GM21723 (cell line): Measurements from ENCODE around the gene OSTM1.

Experiments used
- ATAC-seq: cut with Tn5 transposase; IDR thresholded peaks from one replicate; pipeline ENCODE4 v1.9.1; 2021; ENCODE audit warnings: mild to moderate bottlenecking, moderate library complexity; ENCODE audit not compliant: unreplicated experiment

Gene OSTM1, protein sequence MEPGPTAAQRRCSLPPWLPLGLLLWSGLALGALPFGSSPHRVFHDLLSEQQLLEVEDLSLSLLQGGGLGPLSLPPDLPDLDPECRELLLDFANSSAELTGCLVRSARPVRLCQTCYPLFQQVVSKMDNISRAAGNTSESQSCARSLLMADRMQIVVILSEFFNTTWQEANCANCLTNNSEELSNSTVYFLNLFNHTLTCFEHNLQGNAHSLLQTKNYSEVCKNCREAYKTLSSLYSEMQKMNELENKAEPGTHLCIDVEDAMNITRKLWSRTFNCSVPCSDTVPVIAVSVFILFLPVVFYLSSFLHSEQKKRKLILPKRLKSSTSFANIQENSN

DNA sequence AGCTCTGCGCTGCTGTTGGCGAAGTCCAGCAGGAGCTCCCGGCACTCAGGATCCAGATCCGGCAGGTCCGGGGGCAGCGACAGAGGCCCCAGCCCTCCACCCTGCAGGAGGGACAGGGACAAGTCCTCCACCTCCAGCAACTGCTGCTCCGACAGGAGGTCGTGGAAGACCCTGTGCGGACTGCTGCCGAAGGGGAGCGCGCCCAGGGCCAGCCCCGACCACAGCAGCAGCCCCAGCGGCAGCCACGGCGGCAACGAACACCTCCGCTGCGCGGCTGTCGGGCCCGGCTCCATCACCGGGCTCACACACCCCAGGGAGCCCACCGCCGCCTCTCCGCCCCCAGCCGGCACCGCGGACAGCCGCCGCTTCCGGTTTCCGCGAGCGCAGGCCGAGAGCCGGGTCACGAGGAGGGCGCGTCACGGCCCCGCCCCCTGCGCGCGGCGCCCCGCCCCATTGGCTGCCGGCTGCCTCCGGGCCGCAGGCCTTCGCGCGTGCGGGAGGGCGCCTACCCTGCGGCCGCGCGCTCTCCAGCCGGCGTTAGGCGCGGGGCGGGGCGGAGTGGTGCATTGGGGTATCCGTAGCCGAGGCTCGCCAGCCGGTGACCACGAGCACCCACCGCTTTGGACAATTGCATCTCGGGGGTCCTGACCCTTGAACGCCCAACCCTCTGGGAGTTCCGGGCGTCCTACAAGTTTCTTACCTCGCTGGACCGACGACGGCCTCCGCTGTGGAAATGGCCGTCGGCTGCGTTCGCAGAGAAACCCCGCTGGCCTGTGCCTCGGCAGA lies at the start of gene OSTM1:
Gene OSTM1 (minus strand): TSS at position 383 of the 786 bp plus-strand sequence. CDS start 90 bp downstream, at position 293.
- peak; percentile 96 for ATAC-seq

- no peak for ATAC-seq
Measured at GRCh38 chr6:108123946-108124345, 49.4 kb upstream of the OSTM1 start.

- no peak for ATAC-seq
Measured at GRCh38 chr6:108123481-108123929, 49.0 kb upstream of the OSTM1 start.

DNA sequence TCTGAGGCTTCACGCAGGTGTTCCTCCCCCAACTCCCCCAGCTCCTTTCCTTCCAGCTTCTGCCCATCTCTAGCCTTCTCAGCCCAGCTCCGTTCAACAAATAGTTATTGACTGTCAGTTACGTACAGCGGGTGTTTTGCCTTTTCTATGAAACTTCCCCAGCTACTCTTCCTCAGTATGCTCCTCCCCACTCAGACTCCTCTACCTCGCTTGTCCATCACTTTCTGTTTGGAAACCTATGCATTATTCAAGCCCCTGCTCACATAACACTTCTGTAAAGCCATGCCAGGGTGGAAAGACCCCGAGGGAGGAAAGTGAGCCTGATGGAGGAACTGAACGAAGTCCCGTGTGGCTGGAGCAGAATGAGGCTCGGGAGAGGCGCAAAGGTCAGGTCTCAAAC lies 47.1 kb upstream of the OSTM1 start:
- ATAC-seq: no peak

DNA sequence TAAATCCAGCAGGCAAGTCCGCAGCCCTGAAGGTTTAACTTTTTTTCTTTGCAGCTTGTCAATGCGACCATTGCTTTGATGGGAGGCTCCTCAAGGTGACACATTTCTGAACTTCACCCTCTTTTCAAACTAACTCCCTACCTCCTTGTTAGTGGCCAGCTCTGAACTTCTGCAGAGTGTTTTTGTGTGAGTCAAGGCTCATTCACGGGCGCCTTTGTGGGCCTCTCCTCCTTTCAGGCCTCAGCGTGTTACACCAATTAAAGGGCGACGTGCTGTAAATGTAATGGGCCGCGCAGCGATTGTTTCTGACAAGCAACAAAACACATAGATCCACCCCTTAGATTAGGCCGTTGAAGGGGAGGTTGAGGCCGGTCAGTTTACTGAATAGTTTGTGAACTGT lies 45.8 kb upstream of the OSTM1 start:
- no peak for ATAC-seq

DNA sequence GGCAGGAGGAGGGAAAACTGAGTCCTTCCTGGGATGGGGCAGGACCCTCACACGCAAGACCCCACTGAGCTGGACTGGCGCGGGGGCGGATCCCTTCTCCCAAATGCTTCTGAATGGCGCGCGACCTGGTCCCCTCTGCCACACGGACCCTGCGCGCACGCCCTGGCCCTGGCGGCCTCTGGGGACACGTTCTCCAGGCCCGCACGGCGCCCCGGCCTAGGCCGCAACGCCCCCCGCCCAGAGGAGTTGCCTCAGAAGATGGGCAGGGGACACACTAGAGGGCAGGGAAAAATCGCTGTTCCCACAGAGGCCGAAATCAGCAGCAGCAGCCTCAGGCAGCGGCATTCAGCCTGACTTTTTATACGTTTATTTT lies 45.2 kb upstream of the OSTM1 start:
- ATAC-seq: no peak

GRCh38 chr6:108118810-108119768 lies 44.5 kb upstream of the OSTM1 start:
- no peak for ATAC-seq

DNA sequence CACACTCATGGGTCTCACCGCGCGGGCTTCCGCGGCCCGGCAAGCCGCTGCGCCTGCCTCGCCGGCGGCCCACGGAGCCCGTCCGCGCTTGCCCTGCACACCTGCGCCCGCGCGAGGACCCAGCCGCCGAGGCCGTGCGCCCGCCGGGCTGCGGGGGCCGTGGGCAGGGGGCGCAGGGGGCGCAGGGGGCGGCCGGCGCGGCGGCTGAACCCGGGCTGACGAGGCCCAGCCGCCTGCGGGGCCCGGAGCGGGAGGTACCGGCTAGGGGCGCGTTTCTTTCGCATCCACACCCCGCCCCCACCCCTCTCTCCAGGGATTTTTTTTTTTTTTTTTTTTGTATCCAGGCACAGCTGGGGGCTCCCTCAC lies 43.8 kb upstream of the OSTM1 start:
- ATAC-seq: no peak

DNA sequence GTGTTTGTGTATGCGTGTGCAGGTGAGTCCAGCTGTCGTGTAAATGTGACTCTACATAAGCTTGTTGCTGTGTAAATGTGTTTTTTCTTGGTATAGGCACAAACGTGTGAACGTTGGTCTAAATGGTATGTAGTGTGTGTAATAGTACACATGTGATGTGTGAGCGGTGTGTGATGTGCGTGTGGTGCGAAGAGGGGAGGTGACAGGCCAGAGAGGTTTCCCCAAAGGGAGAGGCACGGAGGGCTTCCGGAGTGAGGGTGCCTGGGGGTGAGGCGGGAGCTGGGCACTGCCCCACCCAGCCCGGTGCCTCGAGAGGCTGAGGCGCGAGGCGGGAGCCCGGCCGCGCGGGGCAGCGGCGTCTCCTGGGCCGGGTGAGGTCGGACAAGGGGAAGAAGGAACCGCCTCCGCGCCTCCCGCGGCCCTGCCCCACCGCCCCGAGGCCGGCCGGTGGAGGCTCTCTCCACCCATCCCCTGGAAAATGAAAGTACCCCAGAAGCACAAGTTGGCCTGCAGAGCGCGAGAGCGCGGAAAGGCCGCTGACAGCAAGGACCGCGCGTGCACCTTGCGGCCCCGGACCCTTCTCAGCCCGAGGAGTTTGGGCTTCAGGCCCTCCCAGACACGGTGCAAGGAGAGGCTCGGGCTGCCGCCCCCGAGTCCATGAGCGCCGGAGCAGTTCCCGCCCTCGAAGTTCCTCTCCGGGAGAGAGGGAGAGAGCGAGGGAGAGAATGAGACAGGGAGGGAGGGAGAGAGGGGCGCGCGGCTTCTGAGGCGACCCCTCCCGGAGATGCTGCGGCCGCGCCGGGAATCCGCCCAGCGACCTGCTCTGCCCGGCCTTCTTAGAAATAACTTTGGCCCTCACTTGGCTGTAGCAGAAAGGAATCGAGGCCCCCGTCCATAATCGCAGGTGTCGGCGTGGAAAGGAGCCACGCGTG lies 43.2 kb upstream of the OSTM1 start:
- peak; percentile 57 for ATAC-seq

GRCh38 chr6:108116546-108117426 lies 42.2 kb upstream of the OSTM1 start:
- ATAC-seq: no peak

- ATAC-seq: no peak
Measured at GRCh38 chr6:108115598-108116058, 41.1 kb upstream of the OSTM1 start.

DNA sequence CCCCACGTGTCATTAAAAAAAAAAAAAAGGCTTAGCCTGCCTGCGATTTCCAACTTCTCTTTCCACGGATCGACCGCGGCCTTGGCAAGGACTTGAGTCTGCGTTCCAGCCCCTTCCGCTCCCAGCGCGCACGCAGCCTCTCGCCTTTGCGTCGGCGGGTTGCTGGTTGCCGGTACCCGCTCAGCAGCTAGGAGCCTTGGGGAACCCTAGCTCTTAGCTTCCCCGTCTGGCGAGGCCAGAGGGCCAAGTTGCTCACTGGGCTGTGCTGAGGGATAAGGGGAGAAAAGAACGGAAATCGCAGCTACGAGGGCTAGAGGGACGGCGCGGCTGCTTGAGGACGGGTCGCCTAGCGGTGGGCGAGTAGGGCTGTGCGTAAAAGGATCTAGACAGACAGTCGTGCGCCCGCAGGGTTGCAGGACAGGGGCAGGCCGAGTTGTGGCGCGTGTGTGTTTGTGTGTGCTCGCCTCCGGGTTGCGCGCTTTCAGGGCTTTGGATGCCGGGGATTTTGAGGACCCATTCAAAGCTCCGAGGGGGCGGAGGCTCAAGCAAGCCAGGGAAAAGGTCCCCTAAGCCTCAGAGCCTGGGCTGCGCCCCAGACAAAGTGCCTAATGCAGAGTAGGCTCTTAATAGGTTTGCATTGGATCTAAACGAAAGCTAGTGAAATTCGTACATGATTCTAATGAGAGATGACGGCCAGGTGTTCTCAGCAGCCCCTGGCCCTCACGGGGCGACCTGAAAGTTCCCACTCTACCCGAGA lies 40.5 kb upstream of the OSTM1 start:
- ATAC-seq: no peak

DNA sequence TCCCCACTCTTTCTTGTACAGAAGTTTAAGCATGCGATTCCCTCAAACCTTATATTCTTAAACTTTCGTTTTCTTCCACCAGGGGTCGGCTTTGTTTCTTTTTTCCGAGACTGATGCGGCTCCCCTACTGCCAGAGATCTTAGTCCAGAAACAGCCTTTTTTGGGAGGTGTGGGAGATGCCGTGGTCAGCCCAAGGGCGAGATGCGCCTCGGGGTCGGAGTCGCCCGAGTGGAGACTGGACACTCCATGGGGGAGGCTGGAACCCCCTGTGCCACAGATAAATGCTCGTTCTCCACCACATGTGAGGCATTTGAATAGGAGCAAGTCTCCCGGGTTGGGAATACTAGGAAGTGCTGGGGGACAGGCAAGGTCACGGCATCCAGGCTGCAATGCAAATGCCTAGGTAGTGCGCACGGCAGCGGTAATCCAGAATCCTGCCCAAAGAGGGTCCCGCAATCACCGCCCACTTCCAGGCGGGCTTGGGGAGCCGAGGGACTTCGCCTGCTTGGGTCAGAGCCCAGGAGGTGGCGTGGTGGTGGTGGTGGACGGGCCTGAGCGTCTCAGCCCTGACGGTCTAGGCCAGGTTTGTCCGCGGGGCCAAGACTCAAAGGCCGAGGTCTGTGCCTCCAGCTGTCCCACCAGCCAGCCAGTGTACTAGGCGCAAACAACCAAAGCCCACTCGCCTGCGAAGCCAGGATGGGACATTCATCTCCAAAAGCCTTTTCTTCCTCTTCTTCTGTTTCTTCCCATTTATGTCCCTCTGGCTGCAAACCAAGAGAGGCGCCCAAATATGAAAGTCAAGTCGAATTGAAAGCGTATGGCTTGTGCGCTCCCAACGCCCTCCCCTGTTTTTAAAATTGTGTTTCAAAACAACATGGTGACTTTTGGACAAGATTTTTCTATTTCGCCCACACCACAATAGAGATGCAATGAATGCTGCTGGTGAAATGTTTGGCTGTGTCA lies 39.3 kb upstream of the OSTM1 start:
- no peak for ATAC-seq

- ATAC-seq: no peak
Measured at GRCh38 chr6:108108374-108108773, 33.8 kb upstream of the OSTM1 start.

- ATAC-seq: no peak
Measured at GRCh38 chr6:108107102-108107501, 32.6 kb upstream of the OSTM1 start.

GRCh38 chr6:108106694-108107093 lies 32.2 kb upstream of the OSTM1 start:
- ATAC-seq: no peak

DNA sequence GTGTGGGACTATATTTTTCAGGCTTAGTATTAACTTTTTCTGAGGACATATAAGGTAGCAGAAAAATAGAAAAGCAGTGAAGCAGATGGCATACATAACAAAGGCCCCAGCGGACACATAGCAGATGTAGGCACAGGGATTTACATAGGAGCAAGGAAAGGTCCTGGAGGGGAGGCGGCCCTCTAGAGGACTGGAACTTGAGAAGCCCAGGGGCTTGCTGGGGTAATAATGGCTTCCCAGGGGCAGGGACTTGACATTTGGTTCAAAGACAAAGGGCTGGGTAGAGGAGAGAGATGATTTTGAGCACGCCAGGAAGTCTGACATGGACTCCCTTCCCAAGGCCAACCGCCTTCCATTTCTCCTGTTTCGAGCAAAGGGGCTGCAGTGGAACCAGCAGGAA lies 31.7 kb upstream of the OSTM1 start:
- no peak for ATAC-seq
